HL-60 (cell line): ENCODE measurements around the gene PHF5A.

Experiments
- POLR2AphosphoS5 ChIP-seq: IDR thresholded peaks from 2 replicates; pipeline ENCODE4 v1.6.1; 2012; ENCODE audit warnings: low read depth
- TF ChIP-seq, protein P1 (sequence below): IDR thresholded peaks from one replicate; pipeline ENCODE4 v1.5.1; 2011; ENCODE audit warnings: low read length, control low read depth, inconsistent platforms; ENCODE audit not compliant: insufficient read depth

DNA sequence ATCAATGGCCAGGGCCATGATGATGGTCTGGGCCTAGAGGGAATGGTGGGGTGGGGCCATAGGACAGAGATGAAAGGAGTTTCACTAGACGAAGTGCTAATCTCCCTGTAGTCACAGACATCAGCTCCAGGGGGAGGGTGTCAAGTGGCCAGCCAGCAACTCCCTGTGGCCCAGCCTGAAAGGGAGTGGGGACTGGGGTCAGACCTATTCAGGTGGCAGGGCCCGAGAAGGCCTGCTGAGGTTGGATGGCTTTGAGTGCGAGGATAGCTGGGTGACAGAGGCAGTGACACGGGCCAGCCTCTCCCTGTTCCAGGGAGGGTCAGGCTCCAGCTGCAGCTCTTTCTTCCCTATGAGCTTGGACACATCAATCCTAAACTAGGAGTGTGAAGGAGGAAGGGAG lies 32.9 kb downstream of the PHF5A start:
- TF ChIP-seq, protein P1, sequence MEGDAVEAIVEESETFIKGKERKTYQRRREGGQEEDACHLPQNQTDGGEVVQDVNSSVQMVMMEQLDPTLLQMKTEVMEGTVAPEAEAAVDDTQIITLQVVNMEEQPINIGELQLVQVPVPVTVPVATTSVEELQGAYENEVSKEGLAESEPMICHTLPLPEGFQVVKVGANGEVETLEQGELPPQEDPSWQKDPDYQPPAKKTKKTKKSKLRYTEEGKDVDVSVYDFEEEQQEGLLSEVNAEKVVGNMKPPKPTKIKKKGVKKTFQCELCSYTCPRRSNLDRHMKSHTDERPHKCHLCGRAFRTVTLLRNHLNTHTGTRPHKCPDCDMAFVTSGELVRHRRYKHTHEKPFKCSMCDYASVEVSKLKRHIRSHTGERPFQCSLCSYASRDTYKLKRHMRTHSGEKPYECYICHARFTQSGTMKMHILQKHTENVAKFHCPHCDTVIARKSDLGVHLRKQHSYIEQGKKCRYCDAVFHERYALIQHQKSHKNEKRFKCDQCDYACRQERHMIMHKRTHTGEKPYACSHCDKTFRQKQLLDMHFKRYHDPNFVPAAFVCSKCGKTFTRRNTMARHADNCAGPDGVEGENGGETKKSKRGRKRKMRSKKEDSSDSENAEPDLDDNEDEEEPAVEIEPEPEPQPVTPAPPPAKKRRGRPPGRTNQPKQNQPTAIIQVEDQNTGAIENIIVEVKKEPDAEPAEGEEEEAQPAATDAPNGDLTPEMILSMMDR, result no peak
- no peak for TF ChIP-seq POLR2AphosphoS5
